Glomerular visceral epithelial cell (primary cell): ENCODE results near the gene CLOCK.

Experiments
- DNase-seq: peaks from one replicate; pipeline ENCODE4 v3.0.0-alpha.2; 2016; ENCODE audit errors: extremely low spot score

Gene CLOCK

GRCh38 chr4:55380576-55380975, 166.1 kb downstream of the CLOCK start:
- no peak for DNase-seq

- DNase-seq, result no peak
These were observed 167.9 kb downstream of the CLOCK start for GRCh38 chr4:55378617-55379467.
